LNCAP (cell line): Measurements from ENCODE around the gene PAMR1.

Source experiments
- CTCF ChIP-seq: fragments of 450-650 bp; IDR thresholded peaks from 2 replicates; pipeline ENCODE4 v1.5.1; 2017; ENCODE audit warnings: mild to moderate bottlenecking

PAMR1 gene

GRCh38 chr11:35540526-35540925 is 15.1 kb upstream of the PAMR1 start:
- no peak for TF ChIP-seq CTCF

DNA sequence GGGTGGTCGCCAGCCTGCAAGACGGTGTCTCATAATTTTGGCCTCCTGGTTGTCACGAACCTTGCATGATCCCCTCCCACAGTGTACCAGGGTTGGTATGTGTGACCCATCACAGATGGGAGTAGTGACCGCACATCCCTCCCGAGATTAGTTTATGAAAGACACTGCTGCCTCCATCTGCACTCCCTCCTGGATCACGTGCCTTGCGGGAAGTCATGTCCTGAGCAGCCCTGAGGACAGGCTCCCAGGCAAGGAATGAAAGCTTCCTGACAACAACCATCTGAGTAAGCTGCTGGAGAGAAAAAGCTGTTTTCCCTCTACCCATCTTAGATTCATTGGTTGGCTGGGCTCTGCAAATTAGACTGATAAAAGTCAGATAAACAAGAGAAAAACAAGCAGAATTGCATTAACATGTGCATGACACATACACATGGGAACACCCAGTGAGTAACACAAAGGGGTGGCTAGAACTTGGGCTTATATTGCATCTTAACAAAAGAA is 14.4 kb upstream of the PAMR1 start:
- no peak for TF ChIP-seq CTCF

GRCh38 chr11:35539256-35539655 is 13.8 kb upstream of the PAMR1 start:
- TF ChIP-seq CTCF, result no peak

DNA sequence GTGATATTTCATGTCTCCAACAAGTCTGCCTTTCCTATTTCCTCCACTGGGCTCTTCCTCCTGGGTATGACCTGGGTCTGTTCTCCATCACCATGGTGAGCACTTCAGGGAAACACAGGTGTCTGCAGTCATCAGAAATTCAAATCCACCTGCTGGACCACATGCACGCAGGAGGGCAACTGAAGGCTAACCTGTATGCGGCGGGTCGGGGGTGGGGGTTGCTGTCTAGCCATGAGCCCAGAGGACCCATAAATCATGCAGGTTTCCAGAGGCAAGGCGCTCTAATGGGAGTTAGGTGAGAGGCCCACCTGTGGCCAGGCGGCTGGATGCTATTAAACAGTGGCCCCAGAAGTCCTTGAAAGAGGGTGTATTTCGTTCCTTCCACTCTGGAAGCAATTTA is 11.1 kb upstream of the PAMR1 start:
- TF ChIP-seq CTCF, result no peak

DNA sequence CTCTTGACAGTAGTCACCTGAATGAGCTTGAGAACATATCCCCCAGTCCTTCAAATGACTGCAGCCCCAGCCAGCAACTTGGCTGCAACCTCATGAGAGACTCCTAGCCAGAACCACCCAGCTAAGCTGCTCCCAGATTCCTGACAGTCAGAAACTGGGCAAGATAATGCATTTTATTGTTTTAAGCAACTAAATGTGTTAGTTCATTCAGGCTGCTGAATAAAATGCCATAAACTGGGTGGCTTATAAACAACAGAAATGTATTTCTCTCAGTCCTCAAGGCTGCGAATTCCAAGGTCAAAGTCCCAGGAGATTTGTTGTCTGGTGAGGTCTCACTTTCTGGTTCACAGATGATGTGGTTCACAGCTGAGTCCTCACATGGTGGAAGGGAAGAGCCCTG is 5.8 kb upstream of the PAMR1 start:
- TF ChIP-seq CTCF, result no peak

- no peak for TF ChIP-seq CTCF
Measured at GRCh38 chr11:35529971-35530495, 4.6 kb upstream of the PAMR1 start.

DNA sequence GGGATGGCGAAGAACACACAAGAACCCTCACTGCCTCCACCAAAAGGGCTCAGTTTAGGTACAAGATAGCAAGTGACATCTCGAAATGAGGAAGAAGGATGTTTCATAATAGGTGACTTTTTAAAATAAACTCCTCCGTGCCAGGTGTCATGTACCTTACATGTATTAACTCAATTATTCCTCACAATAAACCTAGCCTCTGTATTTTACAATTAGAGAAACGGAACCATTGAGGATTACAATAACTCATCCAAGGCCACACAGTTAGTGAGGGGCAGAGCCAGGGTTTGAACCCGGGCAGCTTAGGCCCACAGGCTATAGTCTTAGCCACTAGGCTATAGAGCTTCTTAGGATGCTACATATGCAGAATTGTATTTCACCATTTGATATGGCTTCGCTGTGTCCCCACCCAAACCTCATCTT is 965 bp upstream of the PAMR1 start:
- TF ChIP-seq CTCF, result no peak

GRCh38 chr11:35524780-35525179 is 636 bp downstream of the PAMR1 start:
- TF ChIP-seq CTCF, result no peak
